NT2/D1 (cell line): ENCODE results near the gene MST1.

Experiments
- SUZ12 ChIP-seq: IDR thresholded peaks from 2 replicates; pipeline ENCODE4 v1.6.1; 2011; ENCODE audit not compliant: insufficient read length, insufficient read depth; ENCODE audit errors: extremely low read depth
- ZNF274 ChIP-seq: IDR thresholded peaks from 2 replicates; pipeline ENCODE4 v1.6.1; 2011; ENCODE audit warnings: mild to moderate bottlenecking, low read depth, low read length

DNA sequence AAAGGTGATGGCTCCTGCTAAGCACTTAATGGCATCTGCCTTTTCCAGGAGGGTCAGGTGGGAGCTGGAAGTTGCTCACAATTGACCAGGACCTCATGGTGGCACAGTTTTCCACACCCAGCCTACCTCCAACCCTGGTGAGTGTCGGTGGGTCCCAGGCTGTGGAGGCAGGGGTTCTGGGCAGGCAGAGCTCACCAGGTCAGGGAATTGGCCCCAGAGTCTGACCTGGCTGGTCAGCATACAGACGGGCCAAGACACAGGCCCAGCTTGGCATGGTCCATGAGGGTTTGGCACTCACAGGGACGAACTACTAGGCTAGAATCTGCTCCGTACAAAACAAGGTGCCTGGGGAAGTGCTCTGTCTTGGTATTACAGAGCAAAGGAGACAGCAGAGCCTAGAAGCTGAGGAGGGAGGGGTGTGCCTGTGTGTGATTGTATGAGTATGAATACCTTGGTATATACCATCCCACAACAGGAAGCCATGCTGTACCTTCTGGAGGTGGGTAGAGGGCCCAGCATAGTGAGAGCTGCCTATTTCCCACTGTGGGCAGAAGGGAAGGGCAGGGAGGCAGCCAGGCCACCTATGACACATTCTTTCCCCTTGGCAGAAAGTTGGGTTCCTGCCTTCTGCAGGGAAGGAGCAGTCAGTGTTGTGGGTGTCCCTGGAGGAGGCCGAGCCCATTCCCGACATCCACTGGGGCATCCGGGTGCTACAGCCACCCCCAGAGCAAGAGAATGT is 8.6 kb downstream of the MST1 start:
- no peak for TF ChIP-seq ZNF274
- TF ChIP-seq SUZ12 = no peak
